A673 (cell line): ENCODE measurements around the gene FNIP1.

Source experiments
- EZH2 ChIP-seq: fragments of 200-600 bp; sonication (generic); IDR thresholded peaks from 2 replicates; pipeline ENCODE4 v1.6.1; 2017; ENCODE audit warnings: borderline replicate concordance, low read depth, mild to moderate bottlenecking, mixed read lengths, antibody characterized with exemption, low read length; ENCODE audit not compliant: poor library complexity, severe bottlenecking
- TF ChIP-seq, protein P1 (sequence below): fragments of 300-800, 200-600 bp; sonication (generic); conservative IDR thresholded peaks from 2 replicates; pipeline ENCODE4 v1.5.1; 2017; ENCODE audit warnings: low read depth, mild to moderate bottlenecking, antibody characterized with exemption, low read length, moderate library complexity, mixed read lengths

- TF ChIP-seq, protein P1, sequence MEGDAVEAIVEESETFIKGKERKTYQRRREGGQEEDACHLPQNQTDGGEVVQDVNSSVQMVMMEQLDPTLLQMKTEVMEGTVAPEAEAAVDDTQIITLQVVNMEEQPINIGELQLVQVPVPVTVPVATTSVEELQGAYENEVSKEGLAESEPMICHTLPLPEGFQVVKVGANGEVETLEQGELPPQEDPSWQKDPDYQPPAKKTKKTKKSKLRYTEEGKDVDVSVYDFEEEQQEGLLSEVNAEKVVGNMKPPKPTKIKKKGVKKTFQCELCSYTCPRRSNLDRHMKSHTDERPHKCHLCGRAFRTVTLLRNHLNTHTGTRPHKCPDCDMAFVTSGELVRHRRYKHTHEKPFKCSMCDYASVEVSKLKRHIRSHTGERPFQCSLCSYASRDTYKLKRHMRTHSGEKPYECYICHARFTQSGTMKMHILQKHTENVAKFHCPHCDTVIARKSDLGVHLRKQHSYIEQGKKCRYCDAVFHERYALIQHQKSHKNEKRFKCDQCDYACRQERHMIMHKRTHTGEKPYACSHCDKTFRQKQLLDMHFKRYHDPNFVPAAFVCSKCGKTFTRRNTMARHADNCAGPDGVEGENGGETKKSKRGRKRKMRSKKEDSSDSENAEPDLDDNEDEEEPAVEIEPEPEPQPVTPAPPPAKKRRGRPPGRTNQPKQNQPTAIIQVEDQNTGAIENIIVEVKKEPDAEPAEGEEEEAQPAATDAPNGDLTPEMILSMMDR: no peak
- TF ChIP-seq EZH2: no peak
Observed at GRCh38 chr5:131790550-131790949, 6.3 kb downstream of the FNIP1 start.
